K562 (cell line): Measurements from ENCODE around the gene ZSCAN25. TPM values are rescaled to one million over a fixed set of nuclear protein-coding genes. Genes with fewer than 3 reads are reported as not detected.

Experiments
- BACH1 ChIP-seq: fragments of 200-800 bp; sonication (Bioruptor generic); IDR thresholded peaks from 2 replicates; pipeline ENCODE4 v1.6.1; 2016; ENCODE audit warnings: missing genetic modification characterization, missing compliant biosample characterization
- BMI1 ChIP-seq: fragments of 150-350 bp; IDR thresholded peaks from 2 replicates; pipeline ENCODE4 v1.6.1; 2014; ENCODE audit warnings: low read length
- DEAF1 ChIP-seq: fragments of 450-650 bp; formaldehyde crosslinking; IDR thresholded peaks from 2 replicates; pipeline ENCODE4 v1.4.0; 2020; ENCODE audit warnings: mild to moderate bottlenecking, moderate library complexity
- DMBX1 ChIP-seq: fragments of 250-450 bp; sonication (Bioruptor Pico); IDR thresholded peaks from 2 replicates; pipeline ENCODE4 v1.8.0; 2022; ENCODE audit warnings: inconsistent platforms, mild to moderate bottlenecking, moderate library complexity, borderline replicate concordance
- GTF2A2 ChIP-seq: IDR thresholded peaks from 2 replicates; pipeline ENCODE4 v1.6.1; 2016; ENCODE audit warnings: mild to moderate bottlenecking, missing genetic modification characterization, missing compliant biosample characterization
- HDAC3 ChIP-seq: fragments of 450-650 bp; IDR thresholded peaks from 2 replicates; pipeline ENCODE4 v1.6.1; 2018; ENCODE audit warnings: borderline replicate concordance, mild to moderate bottlenecking, moderate library complexity; ENCODE audit not compliant: partially characterized antibody
- HES1 ChIP-seq: fragments of 450-650 bp; IDR thresholded peaks from 2 replicates; pipeline ENCODE4 v1.6.1; 2016; ENCODE audit warnings: low read depth, mild to moderate bottlenecking, moderate library complexity
- HLTF ChIP-seq: fragments of 450-650 bp; IDR thresholded peaks from 2 replicates; pipeline ENCODE4 v1.6.1; 2016
- HOXB6 ChIP-seq: fragments of 250-450 bp; sonication (Bioruptor Pico); IDR thresholded peaks from 2 replicates; pipeline ENCODE4 v1.5.1; 2022; ENCODE audit warnings: mild to moderate bottlenecking, borderline replicate concordance
- LCOR ChIP-seq: sonication (generic); formaldehyde crosslinking; IDR thresholded peaks from 2 replicates; pipeline ENCODE4 v1.8.0; 2022; ENCODE audit warnings: mild to moderate bottlenecking, missing genetic modification reagents
- MTF1 ChIP-seq: fragments of 250-450 bp; sonication (Bioruptor Pico); IDR thresholded peaks from 2 replicates; pipeline ENCODE4 v1.9.0; 2021; ENCODE audit warnings: moderate library complexity, mild to moderate bottlenecking, inconsistent platforms, borderline replicate concordance
- MYBL2 ChIP-seq, 2 experiments: fragments of 450-650 bp in 1 of 2; sonication (generic) in 1 of 2; formaldehyde crosslinking in 1 of 2; IDR thresholded peaks; 2 replicates each; pipeline versions ENCODE4 v1.6.1 to v1.8.1; 2017 to 2022; ENCODE audit warnings: borderline replicate concordance in 1 of 2, inconsistent platforms in 1 of 2, low read depth in 1 of 2, mild to moderate bottlenecking in 1 of 2, missing genetic modification reagents in 1 of 2, moderate library complexity in 1 of 2
- NFE2 ChIP-seq: IDR thresholded peaks from 2 replicates; pipeline ENCODE4 v1.6.1; 2014; ENCODE audit warnings: antibody characterized with exemption, low read depth
- NR0B1 ChIP-seq: fragments of 450-650 bp; IDR thresholded peaks from one replicate; pipeline ENCODE4 v1.6.1; 2018; ENCODE audit warnings: mild to moderate bottlenecking, moderate library complexity; ENCODE audit not compliant: partially characterized antibody
- POLR2G ChIP-seq: fragments of 200-400 bp; formaldehyde crosslinking; IDR thresholded peaks from 2 replicates; pipeline ENCODE4 v1.6.1; 2017; ENCODE audit warnings: low read depth, mild to moderate bottlenecking, antibody characterized with exemption, low read length, moderate library complexity
- RAD21 ChIP-seq, 2 experiments: fragments of 250-450 bp in 1 of 2; fragments of 450-650 bp in 1 of 2; sonication (Bioruptor Pico) in 1 of 2; formaldehyde crosslinking in 1 of 2; IDR thresholded peaks in 1 of 2; conservative IDR thresholded peaks in 1 of 2; 2 replicates each; pipeline versions ENCODE4 v1.4.0 to v1.8.0; 2020 to 2022; ENCODE audit warnings: mild to moderate bottlenecking in 2 of 2, moderate library complexity in 1 of 2
- SMAD3 ChIP-seq: fragments of 450-650 bp; formaldehyde crosslinking; conservative IDR thresholded peaks from 2 replicates; pipeline ENCODE4 v1.4.0; 2020; ENCODE audit warnings: mild to moderate bottlenecking
- SP2 ChIP-seq: IDR thresholded peaks from 2 replicates; pipeline ENCODE4 v1.6.1; 2011; ENCODE audit warnings: mild to moderate bottlenecking, low read depth, low read length, moderate library complexity; ENCODE audit not compliant: poor library complexity, severe bottlenecking; ENCODE audit errors: extremely low read depth
- TAF9B ChIP-seq: fragments of 450-650 bp; IDR thresholded peaks from 2 replicates; pipeline ENCODE4 v1.6.1; 2018; ENCODE audit warnings: mild to moderate bottlenecking; ENCODE audit not compliant: partially characterized antibody
- TEAD1 ChIP-seq, 2 experiments: fragments of 450-650 bp in 1 of 2; sonication (generic) in 1 of 2; formaldehyde crosslinking; IDR thresholded peaks; 2 replicates each; pipeline versions ENCODE4 v1.4.0 to v1.8.0; 2020 to 2022; ENCODE audit warnings: mild to moderate bottlenecking in 2 of 2, missing genetic modification reagents in 1 of 2
- ZNF280B ChIP-seq: fragments of 250-450 bp; sonication (Bioruptor Pico); IDR thresholded peaks from 2 replicates; pipeline ENCODE4 v1.5.1; 2021; ENCODE audit warnings: mild to moderate bottlenecking
- ZNF589 ChIP-seq: fragments of 200-800 bp; sonication (Bioruptor generic); IDR thresholded peaks from 2 replicates; pipeline ENCODE4 v1.6.1; 2016; ENCODE audit warnings: low read depth, missing genetic modification characterization, missing compliant biosample characterization
- polyA plus RNA-seq, 8 experiments: library from polyadenylated mRNA; depleted of rRNA in 4 of 8; stranded (reverse) in 5 of 8; unstranded in 3 of 8; fragments of >200 nt; fragmentation: Nextera tagmentation in 2 of 8; fragmentation: Illumina TruSeq in 1 of 8; extraction: Ambion mirVana in 2 of 8; extraction: Trizol in 1 of 8; gene quantifications; 2 replicates each; pipeline versions ENCODE4 v1.2.1 to v1.2.3, GENCODE V29; 2011 to 2014; ENCODE audit warnings: inconsistent platforms in 1 of 8, missing spikeins in 1 of 8
- total RNA-seq, 7 experiments: library from RNA; depleted of rRNA in 6 of 7; stranded (reverse); fragments of >200 nt in 6 of 7; fragmentation: Illumina TruSeq in 2 of 7; extraction: Trizol in 2 of 7; gene quantifications; 2 replicates each; pipeline versions ENCODE4 v1.2.1 to v1.2.3, GENCODE V29; 2011 to 2021; ENCODE audit warnings: low replicate concordance in 1 of 7

The ZSCAN25 gene
- total and polyA plus RNA-seq, 9 of the 15 experiments (the other 6 are each of a cell fraction or from before 2014, with no cell fraction given): 0.94 to 18.4 (median 12.8) TPM

GRCh38 chr7:99631295-99632109 is 14.8 kb downstream of the ZSCAN25 start (continued):
- TF ChIP-seq ZNF280B (CRISPR knock-in tag): no peak
- no peak for TF ChIP-seq TEAD1 (CRISPR knock-in tag; IDR thresholded peaks at IDR 0.05)
- TF ChIP-seq LCOR (CRISPR knock-in tag): 0 out of 2 replicates have a peak, but pooled peaks have one; percentile 40
- TF ChIP-seq HLTF: no peak
- no peak for TF ChIP-seq MTF1 (CRISPR knock-in tag)
- no peak for TF ChIP-seq DMBX1 (CRISPR knock-in tag)
- TF ChIP-seq NFE2: no peak
- TF ChIP-seq HDAC3: no peak
- TF ChIP-seq POLR2G: no peak
- TF ChIP-seq BMI1: no peak
- peak; percentile 84 to 88 for TF ChIP-seq RAD21 (CRISPR knock-in tag; conservative IDR thresholded peaks at IDR 0.05 in 1 of 2, IDR thresholded peaks at IDR 0.05 in 1 of 2)
- no peak for TF ChIP-seq NR0B1
- peak; percentile 13 for TF ChIP-seq SP2
- no peak for TF ChIP-seq HOXB6
- TF ChIP-seq SMAD3 (CRISPR knock-in tag): no peak
- TF ChIP-seq HES1: no peak
- TF ChIP-seq DEAF1: peak; percentile 75
- no peak for TF ChIP-seq BACH1 (tag)
- no peak for TF ChIP-seq MYBL2 (IDR thresholded peaks at IDR 0.05; ENCODE audit: low read depth)
- no peak for TF ChIP-seq MYBL2 (CRISPR knock-in tag; IDR thresholded peaks at IDR 0.05; ENCODE audit: borderline replicate concordance)
- TF ChIP-seq ZNF589 (CRISPR knock-in tag): no peak
- TF ChIP-seq GTF2A2 (tag): no peak
- TF ChIP-seq TAF9B: no peak
